ENCODE measurements around the gene LTC4S.

LTC4S gene

GRCh38 chr5:179806250-179807048 is 12.7 kb downstream of the LTC4S start, which contains the start of gene MGAT4B:
Gene MGAT4B (minus strand): TSS chr5:179806866. CDS start chr5:179806583, 283 bp downstream.
- no peak for DNase-seq (ENCODE audit: low read depth in 2 of 2)

GRCh38 chr5:179812135-179812825 is 18.5 kb downstream of the LTC4S start:
- no peak for DNase-seq (ENCODE audit: low read depth in 2 of 2)

- no peak for DNase-seq (ENCODE audit: low read depth in 2 of 2)
Observed at GRCh38 chr5:179812997-179813607, 19.3 kb downstream of the LTC4S start.

GRCh38 chr5:179814090-179814489 is 20.3 kb downstream of the LTC4S start:
- no peak for DNase-seq (ENCODE audit: low read depth in 2 of 2)

- no peak for DNase-seq (ENCODE audit: low read depth in 2 of 2)
Observed at GRCh38 chr5:179815491-179816249, 21.9 kb downstream of the LTC4S start.

- DNase-seq (ENCODE audit: low read depth in 2 of 2): no peak
Observed at GRCh38 chr5:179816401-179816795, 22.6 kb downstream of the LTC4S start.

GRCh38 chr5:179816796-179817469 is 23.1 kb downstream of the LTC4S start:
- DNase-seq (ENCODE audit: low read depth in 2 of 2): no peak

- DNase-seq (ENCODE audit: low read depth in 2 of 2): no peak
Observed at GRCh38 chr5:179817470-179817840, 23.7 kb downstream of the LTC4S start.

GRCh38 chr5:179817890-179818745 is 24.3 kb downstream of the LTC4S start:
- no peak for DNase-seq (ENCODE audit: low read depth in 2 of 2)

- peak in 1 of 2 experiments; percentile 66 for DNase-seq (ENCODE audit: low read depth in 2 of 2)
Observed at GRCh38 chr5:179818746-179819295, 25.0 kb downstream of the LTC4S start.

- no peak for DNase-seq (ENCODE audit: low read depth in 2 of 2)
Observed at GRCh38 chr5:179819296-179820126, 25.7 kb downstream of the LTC4S start.

- DNase-seq (ENCODE audit: low read depth in 2 of 2): no peak
Observed at GRCh38 chr5:179820127-179820482, 26.3 kb downstream of the LTC4S start.

- peak; percentile 64 to 73 for DNase-seq (ENCODE audit: low read depth in 2 of 2)
Observed at GRCh38 chr5:179820483-179821297, 26.9 kb downstream of the LTC4S start, which contains the start of gene SQSTM1. Gene SQSTM1 (plus strand): TSS chr5:179820905. CDS start chr5:179820937, 32 bp downstream.

GRCh38 chr5:179821298-179822058 is 27.7 kb downstream of the LTC4S start:
- peak; percentile 61 to 81 for DNase-seq (ENCODE audit: low read depth in 2 of 2)

GRCh38 chr5:179822059-179822432 is 28.3 kb downstream of the LTC4S start:
- DNase-seq (ENCODE audit: low read depth in 2 of 2): no peak

- DNase-seq (ENCODE audit: low read depth in 2 of 2): no peak
Observed at GRCh38 chr5:179822444-179822990, 28.7 kb downstream of the LTC4S start.

All from stimulated activated CD4-positive, alpha-beta T cell treated with anti-CD3 and anti-CD28 coated beads, Interleukin-12 subunit alpha, Interleukin-12 subunit beta, amount 100 ng/mL, for 24 hours (primary cell).